ENCODE results near the gene CADM2.

- TF ChIP-seq EZH2 (IDR thresholded peaks at IDR 0.05; ENCODE audit: insufficient read depth, poor library complexity, severe bottlenecking), result no peak
- TF ChIP-seq EZH2phosphoT487 (IDR thresholded peaks at IDR 0.05; ENCODE audit: insufficient read depth, low read depth), result no peak
Observed at GRCh38 chr3:86051058-86051457, 1092.3 kb downstream of the CADM2 start.
